Prostate gland (tissue), 2 donors: ENCODE results near the gene GFER.

Experiments used
- CTCF ChIP-seq, 4 experiments: fragments of 200-600 bp in 2 of 4; fragments of 450-650 bp in 2 of 4; sonication (generic) in 2 of 4; IDR thresholded peaks; 1 replicate in 3 of 4; 2 replicates in 1 of 4; pipeline ENCODE4 v1.5.1; 2016 to 2019; ENCODE audit warnings: antibody characterized with exemption in 4 of 4, mild to moderate bottlenecking in 2 of 4, moderate library complexity in 2 of 4
- POLR2A ChIP-seq: fragments of 450-650 bp; IDR thresholded peaks from one replicate; pipeline ENCODE4 v1.6.1; 2016; ENCODE audit warnings: antibody characterized with exemption, mild to moderate bottlenecking

- no peak for TF ChIP-seq CTCF (IDR thresholded peaks at IDR 0.05)
- no peak for TF ChIP-seq POLR2A
Measured at GRCh38 chr16:2032285-2033056, 48.5 kb downstream of the GFER start.
